GM12878 (cell line): Measurements from ENCODE around the gene TTC39A. TPM values are rescaled to one million over a fixed set of nuclear protein-coding genes. Genes with fewer than 3 reads are reported as not detected.

ENCODE experiments used
- ATAC-seq: fragments of 200-7000 bp; cut with Tn5 transposase; 3 replicates; pipeline ENCODE4 v1.9.1; 2020; ENCODE audit warnings: mild to moderate bottlenecking, moderate library complexity
- BruUV-seq: library from RNA; stranded (reverse); fragments of 400-500 nt; replicated peaks from 2 replicates; lab custom pipeline; 2021; lab: Mats Ljungman, UMichigan
- CTCF ChIA-PET: fragments of 300-600 bp; sonication (Branson Sonifier 250); formaldehyde crosslinking; extraction: SDS; loops from one replicate; lab custom pipeline; 2021; ENCODE audit warnings: inconsistent platforms; lab: Yijun Ruan, JAX
- POLR2A ChIA-PET: fragments of 350-600 bp; formaldehyde crosslinking; extraction: SDS; loops from one replicate; lab custom pipeline; 2021; ENCODE audit warnings: inconsistent platforms; lab: Charles Lee
- RAD21 ChIA-PET: fragments of 300-600 bp; sonication (Branson Sonifier 250); formaldehyde crosslinking; loops from one replicate; lab custom pipeline; 2023; ENCODE audit warnings: antibody characterized with exemption; ENCODE audit not compliant: unreplicated experiment; lab: Charles Lee
- SMC1A ChIA-PET: fragments of 300-600 bp; sonication (Branson Sonifier 250); formaldehyde crosslinking; loops from one replicate; lab custom pipeline; 2023; ENCODE audit not compliant: unreplicated experiment, uncharacterized antibody; lab: Charles Lee
- DNase-seq: peaks from one replicate; pipeline ENCODE4 v3.0.0-alpha.2; 2011; ENCODE audit warnings: low read depth, low spot score
- FAIRE-seq: peaks from 3 replicates; lab custom pipeline; 2011; peaks lifted over from hg19 to GRCh38; lab: Jason Lieb, UNC
- H2AFZ ChIP-seq: 2 replicates; pipeline ENCODE4 v1.6.0; 2011; ENCODE audit warnings: low read depth, low read length, control low read depth; ENCODE audit not compliant: control insufficient read depth
- H3K27ac ChIP-seq: 2 replicates; pipeline ENCODE4 v1.5.1; 2011; ENCODE audit warnings: control low read depth; ENCODE audit not compliant: control insufficient read depth, insufficient read depth
- H3K27me3 ChIP-seq, 2 experiments: replicated peaks in 1 of 2; 2 replicates each; pipeline versions ENCODE4 v1.6.0 to v1.6.1; 2011; ENCODE audit warnings: low read length in 1 of 2; ENCODE audit not compliant: control insufficient read depth in 2 of 2, insufficient read depth in 2 of 2
- H3K36me3 ChIP-seq, 2 experiments: 2 replicates each; pipeline ENCODE4 v1.5.1; 2011; ENCODE audit warnings: low read length in 1 of 2; ENCODE audit not compliant: control insufficient read depth in 2 of 2, insufficient read depth in 2 of 2
- H3K4me1 ChIP-seq: 2 replicates; pipeline ENCODE4 v1.6.1; 2011; ENCODE audit warnings: mild to moderate bottlenecking, low read length, moderate library complexity, mixed read lengths; ENCODE audit not compliant: control insufficient read depth, insufficient read depth
- H3K4me2 ChIP-seq: 2 replicates; pipeline ENCODE4 v1.6.0; 2011; ENCODE audit warnings: control low read depth; ENCODE audit not compliant: control insufficient read depth, insufficient read depth
- H3K4me3 ChIP-seq: fragments of 200-600 bp; sonication (generic); 2 replicates; pipeline ENCODE4 v1.5.1; 2016
- H3K79me2 ChIP-seq: 2 replicates; pipeline ENCODE4 v1.6.0; 2011; ENCODE audit warnings: low read length; ENCODE audit not compliant: control insufficient read depth, insufficient read depth
- H3K9ac ChIP-seq: 2 replicates; pipeline ENCODE4 v1.8.0; 2011; ENCODE audit warnings: low read length, control low read depth, mixed read lengths; ENCODE audit not compliant: control insufficient read depth, insufficient read depth
- H3K9me3 ChIP-seq: replicated peaks from 3 replicates; pipeline ENCODE4 v1.5.1; 2011; ENCODE audit warnings: mild to moderate bottlenecking, low read length; ENCODE audit not compliant: control insufficient read depth, insufficient read depth
- H4K20me1 ChIP-seq: 2 replicates; pipeline ENCODE4 v1.6.0; 2011; ENCODE audit not compliant: control insufficient read depth, insufficient read depth
- ASH2L ChIP-seq: fragments of 300-600, 200-600 bp; sonication (generic); IDR thresholded peaks from 2 replicates; pipeline ENCODE4 v1.6.1; 2017; ENCODE audit warnings: low read depth, mild to moderate bottlenecking, borderline replicate concordance
- CEBPB ChIP-seq, 2 experiments: fragments of 150-350 bp in 1 of 2; IDR thresholded peaks; 2 replicates each; pipeline ENCODE4 v1.6.1; 2012 to 2014; ENCODE audit warnings: low read depth in 2 of 2, low read length in 2 of 2, borderline replicate concordance in 1 of 2, inconsistent platforms in 1 of 2
- CHD1 ChIP-seq: IDR thresholded peaks from 2 replicates; pipeline ENCODE4 v1.6.1; 2012; ENCODE audit warnings: low read depth, low read length, improper control_type of control experiment
- FOXM1 ChIP-seq: IDR thresholded peaks from 2 replicates; pipeline ENCODE4 v1.6.1; 2012; ENCODE audit warnings: low read depth, mild to moderate bottlenecking, inconsistent platforms, low read length, moderate library complexity
- PAX8 ChIP-seq: fragments of 450-650 bp; IDR thresholded peaks from 2 replicates; pipeline ENCODE4 v1.6.1; 2017; ENCODE audit warnings: mild to moderate bottlenecking, moderate library complexity
- PML ChIP-seq: IDR thresholded peaks from 2 replicates; pipeline ENCODE4 v1.6.1; 2012; ENCODE audit warnings: low read length, inconsistent platforms
- SMC3 ChIP-seq: IDR thresholded peaks from 2 replicates; pipeline ENCODE4 v1.6.1; 2011; ENCODE audit warnings: low read length, improper control_type of control experiment, borderline replicate concordance
- WGBS: methylation state at CpG from one replicate; pipeline ENCODE4 v1.1.6; 2016; ENCODE audit warnings: low lambda C conversion rate; ENCODE audit not compliant: insufficient replicate concordance, insufficient coverage; ENCODE audit errors: missing lambda C conversion rate; 5-methylcytosine and 5-hydroxymethylcytosine counted together
- in situ Hi-C: fragments of 300-500 bp; cut with MboI; formaldehyde crosslinking; loops from 9 replicates; pipeline ENCODE4 v1.14.3; 2018; ENCODE audit warnings: mixed read lengths
- intact Hi-C: fragments of 100-400 bp; cut with micrococcal nuclease; formaldehyde crosslinking; loops from one replicate; pipeline ENCODE4 v1.14.2; 2022; ENCODE audit not compliant: unreplicated experiment
- polyA plus RNA-seq, 11 experiments: library from polyadenylated mRNA; depleted of rRNA in 4 of 11; unstranded in 6 of 11; stranded (reverse) in 5 of 11; fragments of >200 nt; fragmentation: Nextera tagmentation in 4 of 11; fragmentation: Illumina TruSeq in 1 of 11; extraction: Ambion mirVana in 4 of 11; extraction: Trizol in 1 of 11; gene quantifications; 1 replicate in 1 of 11; 2 replicates in 10 of 11; pipeline versions ENCODE4 v1.2.1 to v1.2.3, GENCODE V29; 2011 to 2016; ENCODE audit warnings: inconsistent platforms in 2 of 11, missing spikeins in 2 of 11, low read depth in 1 of 11
- total RNA-seq, 4 experiments: library from RNA; depleted of rRNA in 3 of 4; stranded (reverse); fragments of >200 nt in 3 of 4; fragmentation: Illumina TruSeq in 1 of 4; extraction: Trizol in 1 of 4; gene quantifications; 2 replicates each; pipeline versions ENCODE4 v1.2.1 to v1.2.3, GENCODE V29; 2013 to 2021
- TF ChIP-seq, protein P1 (sequence below): IDR thresholded peaks from 2 replicates; pipeline ENCODE4 v1.6.1; 2012; ENCODE audit warnings: improper control_type of control experiment, low read depth, low read length; ENCODE audit not compliant: insufficient replicate concordance
- TF ChIP-seq, protein P2 (sequence below): fragments of 450-650 bp; IDR thresholded peaks from 2 replicates; pipeline ENCODE4 v1.6.1; 2017; ENCODE audit warnings: mild to moderate bottlenecking
- TF ChIP-seq, protein P3 (sequence below): fragments of 450-650 bp; IDR thresholded peaks from 2 replicates; pipeline ENCODE4 v1.6.1; 2017; ENCODE audit warnings: borderline replicate concordance
- TF ChIP-seq, protein P4 (sequence below): IDR thresholded peaks from 2 replicates; pipeline ENCODE4 v1.6.1; 2011; ENCODE audit warnings: borderline replicate concordance, low read depth, mild to moderate bottlenecking, moderate library complexity, mixed read lengths, low read length; ENCODE audit not compliant: insufficient read depth; ENCODE audit errors: extremely low read length

Gene TTC39A
- total and polyA plus RNA-seq, 10 of the 15 experiments (the other 5 are each of a cell fraction or from before 2014, with no cell fraction given) = 0.18 to 3.0 (median 1.2) TPM

DNA sequence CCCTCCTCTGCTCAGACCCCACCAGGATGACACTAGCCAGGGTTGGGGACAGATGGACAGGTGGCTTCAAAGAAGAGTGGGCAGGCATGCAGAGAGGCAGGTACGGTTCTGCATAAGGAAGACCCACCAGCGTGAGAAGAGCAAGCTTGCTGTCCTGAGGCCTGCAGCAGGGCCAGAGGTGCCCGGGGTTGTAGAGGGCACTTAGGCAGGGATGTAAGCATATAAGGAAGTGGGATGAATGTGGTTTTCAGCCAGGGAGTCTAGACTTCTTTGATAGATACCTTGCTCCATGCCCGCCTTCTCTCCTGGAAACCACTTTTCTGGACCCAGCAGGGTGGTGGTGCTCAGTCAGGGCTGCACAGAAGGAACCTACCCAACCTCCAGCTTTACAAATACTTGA lies 1.4 kb downstream of the TTC39A start:
- Histone ChIP-seq H3K79me2 (no peaks in the 10 kb centered on the region), H3K9ac (no peak overlapping the region)
- CTCF ChIA-PET = no interaction called here
- TF ChIP-seq PML (no peak), CHD1 (no peak), CEBPB (IDR thresholded peaks at IDR 0.05; ENCODE audit: borderline replicate concordance in 1 of 2, low read depth in 2 of 2, low read length in 2 of 2) (no peak), FOXM1 (no peak), SMC3 (no peak), ASH2L (no peak), PAX8 (no peak)
- TF ChIP-seq, protein P1, sequence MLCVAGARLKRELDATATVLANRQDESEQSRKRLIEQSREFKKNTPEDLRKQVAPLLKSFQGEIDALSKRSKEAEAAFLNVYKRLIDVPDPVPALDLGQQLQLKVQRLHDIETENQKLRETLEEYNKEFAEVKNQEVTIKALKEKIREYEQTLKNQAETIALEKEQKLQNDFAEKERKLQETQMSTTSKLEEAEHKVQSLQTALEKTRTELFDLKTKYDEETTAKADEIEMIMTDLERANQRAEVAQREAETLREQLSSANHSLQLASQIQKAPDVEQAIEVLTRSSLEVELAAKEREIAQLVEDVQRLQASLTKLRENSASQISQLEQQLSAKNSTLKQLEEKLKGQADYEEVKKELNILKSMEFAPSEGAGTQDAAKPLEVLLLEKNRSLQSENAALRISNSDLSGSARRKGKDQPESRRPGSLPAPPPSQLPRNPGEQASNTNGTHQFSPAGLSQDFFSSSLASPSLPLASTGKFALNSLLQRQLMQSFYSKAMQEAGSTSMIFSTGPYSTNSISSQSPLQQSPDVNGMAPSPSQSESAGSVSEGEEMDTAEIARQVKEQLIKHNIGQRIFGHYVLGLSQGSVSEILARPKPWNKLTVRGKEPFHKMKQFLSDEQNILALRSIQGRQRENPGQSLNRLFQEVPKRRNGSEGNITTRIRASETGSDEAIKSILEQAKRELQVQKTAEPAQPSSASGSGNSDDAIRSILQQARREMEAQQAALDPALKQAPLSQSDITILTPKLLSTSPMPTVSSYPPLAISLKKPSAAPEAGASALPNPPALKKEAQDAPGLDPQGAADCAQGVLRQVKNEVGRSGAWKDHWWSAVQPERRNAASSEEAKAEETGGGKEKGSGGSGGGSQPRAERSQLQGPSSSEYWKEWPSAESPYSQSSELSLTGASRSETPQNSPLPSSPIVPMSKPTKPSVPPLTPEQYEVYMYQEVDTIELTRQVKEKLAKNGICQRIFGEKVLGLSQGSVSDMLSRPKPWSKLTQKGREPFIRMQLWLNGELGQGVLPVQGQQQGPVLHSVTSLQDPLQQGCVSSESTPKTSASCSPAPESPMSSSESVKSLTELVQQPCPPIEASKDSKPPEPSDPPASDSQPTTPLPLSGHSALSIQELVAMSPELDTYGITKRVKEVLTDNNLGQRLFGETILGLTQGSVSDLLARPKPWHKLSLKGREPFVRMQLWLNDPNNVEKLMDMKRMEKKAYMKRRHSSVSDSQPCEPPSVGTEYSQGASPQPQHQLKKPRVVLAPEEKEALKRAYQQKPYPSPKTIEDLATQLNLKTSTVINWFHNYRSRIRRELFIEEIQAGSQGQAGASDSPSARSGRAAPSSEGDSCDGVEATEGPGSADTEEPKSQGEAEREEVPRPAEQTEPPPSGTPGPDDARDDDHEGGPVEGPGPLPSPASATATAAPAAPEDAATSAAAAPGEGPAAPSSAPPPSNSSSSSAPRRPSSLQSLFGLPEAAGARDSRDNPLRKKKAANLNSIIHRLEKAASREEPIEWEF = no peak
- TF ChIP-seq, protein P2, sequence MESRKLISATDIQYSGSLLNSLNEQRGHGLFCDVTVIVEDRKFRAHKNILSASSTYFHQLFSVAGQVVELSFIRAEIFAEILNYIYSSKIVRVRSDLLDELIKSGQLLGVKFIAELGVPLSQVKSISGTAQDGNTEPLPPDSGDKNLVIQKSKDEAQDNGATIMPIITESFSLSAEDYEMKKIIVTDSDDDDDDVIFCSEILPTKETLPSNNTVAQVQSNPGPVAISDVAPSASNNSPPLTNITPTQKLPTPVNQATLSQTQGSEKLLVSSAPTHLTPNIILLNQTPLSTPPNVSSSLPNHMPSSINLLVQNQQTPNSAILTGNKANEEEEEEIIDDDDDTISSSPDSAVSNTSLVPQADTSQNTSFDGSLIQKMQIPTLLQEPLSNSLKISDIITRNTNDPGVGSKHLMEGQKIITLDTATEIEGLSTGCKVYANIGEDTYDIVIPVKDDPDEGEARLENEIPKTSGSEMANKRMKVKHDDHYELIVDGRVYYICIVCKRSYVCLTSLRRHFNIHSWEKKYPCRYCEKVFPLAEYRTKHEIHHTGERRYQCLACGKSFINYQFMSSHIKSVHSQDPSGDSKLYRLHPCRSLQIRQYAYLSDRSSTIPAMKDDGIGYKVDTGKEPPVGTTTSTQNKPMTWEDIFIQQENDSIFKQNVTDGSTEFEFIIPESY = no peak
- TF ChIP-seq, protein P3, sequence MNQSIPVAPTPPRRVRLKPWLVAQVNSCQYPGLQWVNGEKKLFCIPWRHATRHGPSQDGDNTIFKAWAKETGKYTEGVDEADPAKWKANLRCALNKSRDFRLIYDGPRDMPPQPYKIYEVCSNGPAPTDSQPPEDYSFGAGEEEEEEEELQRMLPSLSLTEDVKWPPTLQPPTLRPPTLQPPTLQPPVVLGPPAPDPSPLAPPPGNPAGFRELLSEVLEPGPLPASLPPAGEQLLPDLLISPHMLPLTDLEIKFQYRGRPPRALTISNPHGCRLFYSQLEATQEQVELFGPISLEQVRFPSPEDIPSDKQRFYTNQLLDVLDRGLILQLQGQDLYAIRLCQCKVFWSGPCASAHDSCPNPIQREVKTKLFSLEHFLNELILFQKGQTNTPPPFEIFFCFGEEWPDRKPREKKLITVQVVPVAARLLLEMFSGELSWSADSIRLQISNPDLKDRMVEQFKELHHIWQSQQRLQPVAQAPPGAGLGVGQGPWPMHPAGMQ = no peak
- TF ChIP-seq, protein P4, sequence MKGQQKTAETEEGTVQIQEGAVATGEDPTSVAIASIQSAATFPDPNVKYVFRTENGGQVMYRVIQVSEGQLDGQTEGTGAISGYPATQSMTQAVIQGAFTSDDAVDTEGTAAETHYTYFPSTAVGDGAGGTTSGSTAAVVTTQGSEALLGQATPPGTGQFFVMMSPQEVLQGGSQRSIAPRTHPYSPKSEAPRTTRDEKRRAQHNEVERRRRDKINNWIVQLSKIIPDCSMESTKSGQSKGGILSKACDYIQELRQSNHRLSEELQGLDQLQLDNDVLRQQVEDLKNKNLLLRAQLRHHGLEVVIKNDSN = no peak

More for the DNA sequence above, 1.4 kb downstream of the TTC39A start:
- DNase-seq (no peak), FAIRE-seq (no peak), ATAC-seq (no peak)
- H3K27ac ChIP-seq = no peak overlapping the region
- H2AFZ ChIP-seq = no peak overlapping the region
- BruUV-seq = no TSS peak
- POLR2A ChIA-PET = no interaction called here
- H3K9me3 ChIP-seq = no peaks in the 10 kb centered on the region
- no peak overlapping the region for H3K4me3 ChIP-seq
- peaks cover 2 to 4% of the 10 kb centered on the region in 2 experiments; a peak in 3 of 4 replicates for H3K27me3 ChIP-seq
- no peaks in the 10 kb centered on the region for H4K20me1 ChIP-seq
- RAD21 ChIA-PET = no interaction called here
- SMC1A ChIA-PET = no interaction called here
- H3K4me1 ChIP-seq = peaks cover 9% of the 10 kb centered on the region
- WGBS = 74% methylated on average over 4 of the region's 4 CpGs
- intact Hi-C loops = no loop called here
- H3K4me2 ChIP-seq = no peak overlapping the region
- in situ Hi-C loops = no loop called here
- H3K36me3 ChIP-seq = no peaks in the 10 kb centered on the region
